GM21576 (cell line): ENCODE measurements around the gene ICAM2.
A peak's percentile ranks its signal among the peaks of the same experiment; 100 is the strongest.

Experiments
- ATAC-seq: cut with Tn5 transposase; IDR thresholded peaks from one replicate; pipeline ENCODE4 v1.9.1; 2021; ENCODE audit warnings: mild to moderate bottlenecking, moderate library complexity; ENCODE audit not compliant: unreplicated experiment

Gene ICAM2

DNA sequence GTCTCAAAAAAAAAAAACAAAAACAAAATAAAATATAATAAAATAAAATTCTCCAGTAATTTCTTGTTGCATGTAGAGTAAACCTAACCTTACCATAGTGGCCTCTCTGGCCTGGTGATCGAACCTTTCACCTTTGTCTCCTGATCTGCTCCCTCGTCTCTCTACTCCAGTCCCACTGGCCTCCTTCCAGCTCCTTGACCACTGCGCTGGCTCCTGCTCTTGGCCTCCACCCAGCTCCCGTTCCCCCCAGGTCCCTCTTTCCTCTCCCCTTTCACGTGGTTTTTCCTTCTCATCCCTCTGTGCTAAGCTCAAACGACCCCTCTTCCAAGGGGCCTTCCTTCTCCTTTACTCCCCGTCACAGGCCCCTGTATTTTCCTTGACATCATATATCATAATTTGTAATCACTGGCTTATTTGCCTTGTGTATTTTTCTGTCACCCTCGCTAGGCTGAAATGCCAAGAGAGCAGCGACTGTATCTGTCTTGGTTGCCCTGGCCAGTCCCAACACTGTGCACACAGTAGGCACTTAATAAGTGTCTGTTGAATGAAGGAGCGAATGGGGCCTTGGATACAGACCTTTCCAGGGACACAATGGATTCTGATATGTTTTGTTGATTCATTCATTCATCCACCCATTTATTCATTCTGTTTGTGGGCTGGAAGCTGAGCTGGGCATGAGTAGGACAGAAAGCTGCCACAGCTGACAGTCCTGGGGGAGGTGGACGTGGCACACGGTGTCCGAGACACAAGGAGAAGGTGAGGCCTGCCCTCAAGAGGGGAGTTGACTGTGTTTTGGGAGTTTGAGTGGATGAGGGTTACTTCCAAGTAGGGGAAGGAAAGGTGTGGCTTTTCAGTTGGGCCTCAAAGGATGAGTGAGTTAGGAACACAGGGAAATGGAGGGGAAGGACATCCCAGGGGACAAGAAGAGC is 41.9 kb downstream of the ICAM2 start:
- ATAC-seq, result no peak

DNA sequence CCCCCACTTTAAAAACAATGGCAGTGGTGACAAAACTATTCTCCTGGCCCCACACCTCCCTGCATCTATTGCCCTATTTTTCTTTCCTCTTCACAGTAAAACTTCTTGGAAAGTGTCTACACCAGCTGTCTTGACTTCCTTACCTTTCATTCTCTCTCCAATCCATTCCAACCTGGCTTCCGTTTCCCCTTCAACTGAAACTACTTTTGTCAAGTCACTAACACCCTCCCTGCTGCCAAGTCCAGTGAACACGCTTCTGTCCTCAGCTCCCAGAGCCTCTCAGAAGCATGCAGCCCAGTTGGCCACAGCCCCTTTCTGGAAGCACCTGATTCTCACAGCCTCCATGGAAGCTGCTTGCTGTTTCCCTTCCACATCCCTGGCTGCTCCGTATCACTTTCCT is 43.7 kb downstream of the ICAM2 start:
- ATAC-seq, result no peak

DNA sequence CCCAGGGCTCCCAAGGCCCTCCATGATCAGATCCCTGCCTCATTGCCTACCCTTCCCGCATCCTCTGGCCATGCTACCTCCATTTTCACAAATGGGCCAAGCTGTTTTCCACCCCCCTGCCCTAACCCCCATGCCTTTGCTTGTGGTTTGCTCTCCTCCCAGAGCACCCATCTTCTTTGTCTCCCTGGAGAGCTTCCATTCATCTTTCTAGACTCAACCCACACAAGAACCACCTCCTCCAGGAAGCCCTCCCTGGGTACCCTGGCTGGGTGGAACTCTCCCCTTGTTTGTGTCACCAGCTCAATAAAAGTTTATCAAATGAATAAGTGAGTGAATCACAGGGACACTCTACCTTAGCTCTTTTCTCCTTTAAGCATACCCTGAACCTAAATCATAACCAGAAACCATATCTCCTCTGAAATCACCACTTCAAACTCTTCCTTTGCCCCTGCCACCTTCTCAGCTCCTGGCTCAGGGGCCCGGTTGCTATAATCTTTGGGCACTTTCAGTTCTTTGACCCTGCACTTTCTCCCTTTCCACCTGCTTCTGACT is 44.8 kb downstream of the ICAM2 start:
- ATAC-seq, result no peak

DNA sequence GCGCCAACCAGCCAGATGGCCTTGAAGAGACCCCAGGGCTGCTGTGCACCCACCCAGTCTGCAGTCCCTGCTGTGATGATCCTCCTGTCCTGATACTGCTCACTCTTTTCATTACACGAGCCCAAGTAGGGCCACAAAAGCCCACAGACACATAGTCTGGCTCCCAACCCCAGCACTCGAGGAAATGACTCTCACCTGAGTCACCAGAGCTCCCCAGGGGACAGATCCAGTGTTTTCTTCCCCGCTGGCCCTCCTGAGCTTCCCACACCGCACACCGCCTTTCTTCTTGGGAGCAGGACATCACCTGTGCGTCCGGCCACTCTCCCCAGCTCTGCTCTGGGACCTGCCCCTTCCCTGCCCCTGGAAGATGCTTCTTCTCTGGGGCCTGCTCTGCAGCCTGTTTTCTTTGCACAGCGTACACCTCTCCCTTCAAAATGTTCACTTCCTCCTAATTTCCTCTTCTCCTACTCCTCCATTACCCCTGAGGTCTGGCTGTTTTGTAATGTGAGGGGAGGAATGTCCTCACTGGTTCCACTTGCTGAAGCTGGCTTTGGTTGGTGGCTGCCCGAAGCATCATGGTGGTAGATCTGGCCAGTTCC is 45.7 kb downstream of the ICAM2 start:
- ATAC-seq, result no peak

DNA sequence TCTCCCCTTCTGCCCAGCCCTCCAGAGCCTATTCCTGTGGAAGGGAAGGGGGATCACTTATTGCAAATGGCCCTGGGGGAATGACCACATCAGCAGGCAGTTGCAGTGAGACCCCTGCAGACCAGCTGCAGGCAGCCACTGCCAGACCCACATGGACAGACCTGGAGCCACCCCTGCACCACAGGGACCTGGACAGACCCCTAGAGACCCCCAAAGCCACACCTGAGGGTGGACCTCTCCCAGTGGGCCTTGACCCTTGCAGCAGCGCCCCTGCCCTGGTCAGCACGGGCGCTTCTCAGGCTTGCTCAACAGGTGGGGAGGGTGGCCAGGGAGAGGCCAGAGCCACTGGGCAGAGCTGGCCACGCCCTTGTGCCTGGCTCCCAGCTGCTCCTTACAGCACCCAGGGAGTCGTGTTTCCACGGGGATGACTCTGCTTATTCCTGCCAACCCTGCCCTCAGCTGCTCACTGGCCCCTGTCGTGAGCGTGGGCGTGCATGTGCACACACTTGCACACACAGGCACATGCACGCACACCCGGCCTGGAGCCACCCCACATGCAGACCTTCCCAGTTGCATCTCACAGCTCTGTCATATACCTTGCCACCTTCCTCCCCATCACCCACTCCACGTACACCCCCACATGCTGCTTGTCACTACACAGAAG is 46.4 kb downstream of the ICAM2 start:
- ATAC-seq, result no peak

DNA sequence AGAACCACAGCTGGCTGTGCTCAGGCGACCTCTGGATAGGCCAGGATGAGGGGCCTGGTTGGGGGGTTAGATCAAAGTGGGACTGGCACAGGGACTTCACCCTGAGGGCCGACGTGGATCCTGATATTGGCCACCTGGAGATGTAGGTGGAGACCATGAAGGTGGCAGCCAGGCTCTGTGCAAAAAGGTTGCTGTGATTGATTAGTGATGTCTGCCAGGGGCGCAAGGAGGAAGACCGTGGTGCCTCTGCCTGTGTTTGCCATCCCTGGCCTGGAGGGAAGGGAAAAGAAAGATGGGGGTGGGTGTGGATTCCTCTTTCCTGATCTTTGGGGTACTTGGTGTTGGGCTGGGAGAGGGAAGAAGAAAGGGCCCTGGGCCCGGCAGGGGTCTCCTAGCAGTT is 47.2 kb downstream of the ICAM2 start:
- ATAC-seq, result no peak

DNA sequence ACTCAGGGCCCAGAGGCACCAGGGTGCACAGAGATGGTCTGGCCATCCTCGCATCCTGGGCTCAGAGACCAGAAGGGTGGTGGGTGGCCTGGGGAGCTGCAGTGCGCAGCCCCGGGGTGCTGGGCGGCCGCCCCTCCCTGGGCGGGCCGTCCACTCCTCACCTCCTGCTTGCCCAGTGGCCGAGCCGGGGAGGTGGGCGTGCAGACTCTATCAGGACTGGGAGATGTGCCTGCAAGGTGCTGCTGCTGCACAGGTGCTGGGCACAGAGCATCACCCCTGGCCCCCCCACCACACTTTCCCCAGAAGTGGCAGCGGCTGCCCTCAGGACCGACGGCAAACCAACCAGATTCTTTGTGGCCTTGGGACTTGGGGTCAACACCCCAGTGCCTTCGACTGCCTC is 47.6 kb downstream of the ICAM2 start, which contains the start of gene SCN4A:
Gene SCN4A (minus strand): TSS at position 123 of the 400 bp plus-strand sequence. CDS start 77 bp downstream, at position 46.
- no peak for ATAC-seq

DNA sequence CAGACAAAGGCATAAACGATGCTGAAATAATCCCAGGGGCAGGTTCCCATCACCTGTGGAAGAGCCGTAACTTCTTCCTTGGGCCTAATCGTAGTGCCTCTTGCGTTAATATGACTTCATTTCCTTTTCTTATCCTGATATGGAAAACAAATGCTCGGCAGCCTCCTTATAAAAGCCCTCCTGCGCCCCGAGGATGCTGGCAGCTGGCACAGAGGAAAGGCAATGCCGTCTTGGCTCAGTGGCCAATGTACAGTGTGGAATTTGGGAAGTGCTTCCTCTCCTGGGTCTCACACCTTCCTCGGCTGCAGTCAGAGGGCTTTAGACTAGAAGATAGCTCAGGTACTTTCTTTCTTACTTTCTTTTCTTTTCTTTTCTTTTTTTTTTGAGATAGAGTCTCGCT is 51.2 kb downstream of the ICAM2 start:
- ATAC-seq, result no peak

DNA sequence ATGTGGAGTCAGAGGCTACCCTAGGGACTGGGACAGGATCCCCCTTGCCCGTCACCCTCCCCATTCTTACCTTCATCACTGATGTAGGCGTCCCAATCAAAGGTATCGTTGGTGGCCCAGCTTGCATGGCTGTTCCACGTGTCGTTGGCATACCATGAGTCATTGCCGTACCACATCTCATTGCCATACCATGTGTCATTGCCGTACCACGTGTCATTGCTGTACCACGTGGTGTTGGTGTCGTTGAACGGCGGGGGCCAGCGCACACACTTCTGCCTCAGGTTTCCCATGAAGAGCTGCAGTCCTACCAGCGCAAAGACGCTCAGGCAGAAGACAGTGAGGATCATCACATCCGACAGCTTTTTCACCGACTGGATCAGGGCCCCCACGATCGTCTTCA is 52.5 kb downstream of the ICAM2 start:
- no peak for ATAC-seq

DNA sequence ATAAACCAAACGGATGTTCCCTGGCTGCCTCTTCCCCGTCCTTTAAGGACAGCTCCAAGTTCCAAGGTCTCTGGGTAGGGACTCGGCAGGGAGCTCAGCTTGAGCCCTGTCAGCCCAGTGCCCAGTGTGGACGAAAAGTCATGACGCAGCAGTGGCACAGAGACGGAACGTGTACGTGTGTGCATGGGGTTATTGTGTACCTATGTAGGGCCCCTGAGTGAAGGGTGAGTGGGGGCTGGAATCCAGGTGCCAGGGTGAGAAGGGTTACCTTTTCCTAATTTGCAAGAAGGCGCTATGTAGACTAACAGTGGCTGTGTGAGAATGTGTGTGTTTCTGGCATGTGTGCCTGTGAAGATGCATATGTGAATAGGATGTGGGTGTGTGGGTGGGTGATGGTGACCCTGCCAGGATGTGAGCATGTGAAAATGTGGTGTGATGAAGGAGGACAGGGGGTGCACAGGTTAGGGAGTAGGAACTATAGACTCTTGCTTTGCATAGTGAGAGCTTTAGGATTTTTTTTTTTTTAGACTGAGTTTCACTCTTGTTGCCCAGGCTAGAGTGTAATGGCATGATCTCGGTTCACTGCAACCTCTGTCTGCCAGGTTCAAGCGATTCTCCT is 53.7 kb downstream of the ICAM2 start:
- ATAC-seq, result no peak

DNA sequence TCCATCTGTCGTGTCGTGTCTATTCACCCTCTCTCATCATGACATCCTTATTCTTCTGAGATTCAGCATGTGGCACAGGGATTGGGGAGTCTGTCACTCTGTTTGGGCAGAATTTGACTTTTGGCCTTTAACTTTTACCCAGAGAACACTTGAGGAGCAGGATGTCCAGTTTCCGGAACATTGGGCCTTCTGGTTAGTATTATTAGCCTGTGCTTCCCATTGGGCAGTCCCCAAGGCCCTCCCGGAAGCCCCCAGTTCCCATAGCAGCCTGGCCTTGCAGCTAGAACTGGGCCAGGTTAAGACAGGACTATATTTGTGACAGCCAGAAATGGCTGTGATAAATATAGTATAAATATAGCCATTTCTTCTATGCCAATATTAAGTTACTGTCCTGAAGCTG is 57.3 kb downstream of the ICAM2 start:
- no peak for ATAC-seq

DNA sequence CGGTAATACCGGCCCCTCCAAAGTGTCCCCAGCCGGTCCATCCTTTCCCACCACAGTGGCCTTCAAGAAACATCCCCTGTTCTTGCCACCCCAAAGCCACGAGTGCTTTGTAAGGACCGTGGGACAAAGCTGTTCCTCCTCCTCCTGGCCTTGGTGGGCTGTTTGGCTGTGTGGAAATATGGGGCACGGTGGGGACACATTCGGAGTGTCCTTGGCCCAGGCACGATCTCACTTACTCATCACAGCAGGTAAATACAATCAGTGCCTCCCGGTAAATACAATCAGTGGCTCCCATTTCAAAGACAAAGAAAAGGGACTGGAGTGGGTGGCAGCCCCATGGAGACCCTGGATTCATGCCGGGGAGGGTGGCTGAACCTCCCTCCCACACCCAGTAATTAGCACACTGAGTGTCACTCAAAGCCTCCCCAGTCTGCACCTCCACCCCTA is 58.1 kb downstream of the ICAM2 start:
- ATAC-seq, result no peak

DNA sequence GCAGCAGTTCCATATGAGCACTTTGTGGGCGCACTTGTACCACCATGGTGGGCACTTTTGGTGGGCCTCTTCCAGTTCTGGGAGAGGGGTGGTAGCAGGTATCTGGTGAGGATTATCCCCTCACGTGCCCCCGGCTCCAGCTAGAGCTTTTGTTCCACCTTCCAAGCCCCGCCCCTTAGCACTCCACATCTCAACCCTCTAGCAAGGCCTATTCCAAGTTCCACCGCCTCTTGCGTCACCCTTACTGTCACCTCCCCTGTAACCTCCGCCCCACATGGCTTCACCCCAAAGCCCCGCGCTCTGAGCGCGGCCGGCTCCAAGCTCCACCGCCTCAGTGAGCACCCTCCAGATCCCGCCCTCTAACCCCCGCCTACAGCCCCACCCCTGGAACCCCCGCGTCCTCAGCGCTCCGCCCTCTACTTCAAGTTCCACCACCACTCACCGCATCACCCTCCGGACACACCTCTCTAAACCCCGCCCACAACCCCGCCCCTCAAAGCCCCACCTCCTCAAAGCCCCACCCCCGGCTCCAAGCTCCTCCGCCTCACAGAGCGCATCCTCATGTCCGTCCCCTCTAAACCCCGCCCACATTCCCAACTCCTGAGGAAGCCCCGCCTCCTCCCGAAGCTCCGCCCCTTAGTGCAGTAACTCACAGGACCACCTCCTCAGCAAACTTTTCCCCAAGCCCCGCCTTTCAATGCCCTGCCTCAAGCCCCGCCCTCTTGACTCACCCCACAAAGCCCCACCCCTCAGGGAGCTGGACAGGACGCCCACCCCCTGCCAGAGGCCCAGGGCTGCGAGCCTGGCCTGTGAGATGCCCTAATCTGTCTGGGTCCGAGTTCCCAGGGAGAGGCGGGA is 58.8 kb downstream of the ICAM2 start:
- no peak for ATAC-seq

DNA sequence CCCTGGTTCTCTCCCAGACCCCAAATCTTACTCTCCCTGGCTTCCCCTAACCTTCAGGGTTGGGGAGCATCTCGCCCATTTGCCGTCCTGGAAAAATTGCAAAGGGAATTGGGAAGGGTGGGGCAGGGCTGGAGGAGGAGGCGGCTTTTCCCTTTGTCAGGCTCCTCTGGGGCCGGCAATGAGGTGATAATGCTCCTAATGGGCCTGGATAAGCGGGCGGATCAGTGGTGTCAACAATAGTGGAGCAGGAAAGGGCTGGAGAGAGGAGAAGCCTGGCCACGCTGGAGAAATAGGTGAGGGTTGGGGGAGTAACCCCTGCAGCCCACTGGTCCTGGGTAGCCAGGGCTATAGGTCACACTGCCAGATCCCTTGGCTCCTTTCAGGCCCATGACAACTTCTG is 60.0 kb downstream of the ICAM2 start:
- no peak for ATAC-seq

DNA sequence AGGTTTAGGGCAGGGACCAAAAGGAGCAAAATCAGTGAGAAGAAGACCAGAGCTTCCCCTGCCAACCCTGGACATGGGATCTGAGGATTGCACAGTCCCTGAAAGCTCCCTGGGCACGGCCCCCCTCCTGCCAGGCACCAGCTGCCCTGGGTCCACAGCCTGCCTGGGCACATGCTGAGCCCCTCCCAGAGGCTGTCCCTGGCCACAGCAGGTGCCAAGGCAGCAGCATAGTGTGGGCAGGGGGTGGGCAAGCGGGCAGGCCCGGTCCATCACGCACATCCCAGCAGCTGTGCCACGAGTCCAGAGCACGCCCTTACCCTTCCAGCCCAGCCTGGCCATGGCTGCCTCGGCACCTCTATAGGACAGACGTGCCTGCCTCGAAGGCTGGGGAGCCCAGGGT is 60.4 kb downstream of the ICAM2 start:
- ATAC-seq, result no peak

DNA sequence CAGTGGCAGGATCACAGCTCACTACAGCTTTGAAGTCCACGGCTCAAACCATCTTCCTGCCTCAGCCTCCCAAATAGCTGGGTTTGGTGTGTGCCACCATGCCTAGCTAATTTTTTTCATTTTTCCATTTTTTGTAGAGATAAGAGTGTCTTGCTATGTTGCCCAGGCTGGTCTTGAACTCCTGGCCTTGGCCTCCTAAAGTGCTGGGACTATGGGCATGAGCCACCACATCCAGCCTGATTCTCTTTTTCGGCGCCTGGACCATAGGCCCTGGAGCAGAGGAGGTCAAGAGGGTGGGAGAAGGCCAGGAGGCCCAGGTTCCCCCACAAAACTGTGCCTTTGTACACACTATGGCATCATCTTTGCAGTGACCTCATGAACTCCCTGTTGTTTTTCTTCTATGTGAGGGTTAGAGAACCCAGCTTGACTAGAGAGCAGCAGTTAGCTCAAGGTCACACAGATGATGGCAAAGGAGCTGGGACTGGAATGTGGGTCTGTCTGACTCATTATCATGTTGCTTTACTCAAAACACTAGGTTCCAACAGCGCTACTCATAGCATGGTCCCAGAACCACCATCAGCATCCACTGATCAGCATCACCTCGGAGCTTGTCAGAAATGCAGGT is 64.0 kb downstream of the ICAM2 start:
- no peak for ATAC-seq

DNA sequence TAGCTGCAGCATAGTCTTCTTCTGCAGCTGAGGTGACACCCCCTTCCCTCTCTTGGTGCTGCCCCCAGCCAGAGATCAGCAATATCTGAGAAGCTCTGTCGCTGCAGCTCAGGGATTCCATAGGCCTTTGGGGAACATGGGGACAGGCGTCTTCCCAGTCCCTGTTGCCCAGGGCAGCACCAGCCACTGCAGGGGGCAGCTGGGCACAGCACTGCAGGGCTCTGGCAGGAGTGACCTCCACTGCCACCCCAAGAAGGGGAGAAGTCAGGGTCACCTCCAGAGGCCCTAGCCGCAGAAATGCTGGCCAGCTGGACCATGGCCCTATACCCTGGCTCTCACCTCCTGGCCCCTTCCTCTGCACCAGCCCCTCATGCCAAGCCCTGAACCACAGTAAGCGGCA is 64.6 kb downstream of the ICAM2 start:
- ATAC-seq, result no peak

DNA sequence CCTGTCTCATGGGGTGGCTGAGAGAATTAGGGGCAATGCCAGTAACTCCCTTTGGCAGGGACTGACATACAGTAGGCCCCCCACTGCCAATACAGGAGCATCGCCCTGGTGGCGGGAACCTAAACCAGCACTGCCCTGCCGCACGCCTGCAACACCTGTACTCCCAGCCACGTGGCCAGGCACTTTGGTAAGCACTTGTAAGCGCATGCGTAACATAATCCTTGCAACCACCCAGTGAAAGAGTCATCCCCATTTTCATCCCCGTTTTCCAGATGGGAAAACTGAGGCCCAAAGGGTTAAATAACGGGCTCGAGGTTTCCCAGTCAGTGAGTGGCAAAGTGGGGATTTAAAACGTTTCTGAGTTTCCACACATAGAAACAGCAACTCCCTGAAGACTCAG is 65.2 kb downstream of the ICAM2 start:
- ATAC-seq, result no peak

DNA sequence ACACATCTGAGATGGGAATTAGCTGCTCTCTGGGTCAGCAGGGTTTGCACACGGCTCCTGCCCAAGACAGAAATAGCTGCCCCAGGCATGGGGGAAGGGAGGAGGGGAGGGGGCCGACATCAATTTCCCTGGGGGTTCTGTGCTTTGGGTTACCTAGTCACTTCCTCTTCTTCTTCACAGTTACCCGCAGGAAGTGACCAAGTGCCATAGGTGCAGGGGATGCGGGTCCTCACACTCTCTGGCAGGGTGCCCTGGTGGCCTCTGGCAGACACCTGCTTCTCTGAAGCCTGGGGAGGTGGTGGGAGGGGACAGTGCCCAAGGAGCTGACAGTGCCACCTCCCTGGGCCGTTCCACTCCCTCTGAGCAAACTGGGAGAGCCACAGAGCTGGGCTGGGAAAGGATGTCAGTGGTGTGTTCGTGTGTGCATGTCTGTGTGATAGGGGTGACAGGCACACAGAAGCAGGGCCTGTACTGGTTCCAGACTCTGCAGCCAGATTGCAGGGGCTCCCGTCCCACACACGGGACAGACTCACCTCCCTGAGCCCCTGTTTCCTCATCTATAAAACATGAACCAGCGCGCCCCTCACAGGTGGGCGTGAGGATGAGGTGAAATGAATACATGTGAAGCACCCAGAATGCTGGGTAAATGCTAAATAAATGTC is 65.9 kb downstream of the ICAM2 start:
- peak; percentile 54 for ATAC-seq
